Retinal pigment epithelial cell (primary cell): Measurements from ENCODE around the gene STAMBPL1.
"Not testable (repeated sequence)": the region's sequence is repeated elsewhere in the genome, so short reads cannot be mapped to it uniquely, and the experiment has no call there.

ENCODE experiments used
- DNase-seq: peaks from one replicate; pipeline ENCODE4 v3.0.0-alpha.2; 2010; ENCODE audit warnings: low read depth
- H3K4me3 ChIP-seq: 2 replicates; pipeline ENCODE4 v1.5.1; 2011; ENCODE audit warnings: mild to moderate bottlenecking, low read length, control low read depth, moderate library complexity
- TF ChIP-seq, protein P1 (sequence below): conservative IDR thresholded peaks from 2 replicates; pipeline ENCODE4 v1.5.1; 2011; ENCODE audit warnings: low read depth, low read length, control low read depth, inconsistent platforms

Gene STAMBPL1

DNA sequence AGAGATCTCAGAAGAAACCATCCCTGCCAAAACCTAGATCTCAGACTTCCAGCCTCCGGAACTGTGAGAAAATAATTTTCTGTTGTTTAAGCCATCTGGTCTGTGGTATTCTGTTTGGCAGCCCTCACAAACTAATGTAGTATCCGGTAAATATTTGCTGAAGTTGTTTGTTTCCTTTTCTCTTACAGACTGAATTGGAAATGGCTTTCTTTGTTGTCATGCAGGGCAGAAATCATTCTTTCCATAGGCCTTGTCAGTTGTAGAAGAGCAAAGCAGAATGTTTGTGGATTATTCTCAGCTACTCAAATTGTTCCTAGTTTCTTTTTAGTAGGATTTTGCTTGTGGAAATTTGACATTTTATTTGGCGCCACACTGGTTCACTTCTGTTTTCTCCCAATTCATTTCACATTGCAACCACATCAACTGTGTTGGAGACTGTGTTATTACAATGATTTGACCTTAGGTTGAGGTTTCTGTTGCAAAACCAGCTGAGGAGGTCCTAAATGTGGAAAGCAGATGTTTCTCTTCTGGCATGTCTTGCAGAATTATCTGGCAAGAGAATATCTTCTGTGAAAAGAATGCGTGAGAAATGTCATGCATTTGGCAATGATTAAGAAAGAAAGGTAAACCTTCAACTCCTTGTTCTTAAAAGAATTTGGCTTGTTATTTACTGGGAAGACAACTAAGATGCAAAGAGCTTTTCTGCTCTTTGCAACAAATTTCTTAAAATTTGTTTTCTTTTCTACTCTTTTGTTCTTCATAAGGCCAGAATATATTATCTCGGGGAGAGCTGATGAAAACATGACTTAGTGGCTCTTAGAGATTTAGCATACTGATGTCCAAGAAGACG, 46.7 kb downstream of the STAMBPL1 start:
- no peak overlapping the region for H3K4me3 ChIP-seq
- no peak for DNase-seq
- TF ChIP-seq, protein P1, sequence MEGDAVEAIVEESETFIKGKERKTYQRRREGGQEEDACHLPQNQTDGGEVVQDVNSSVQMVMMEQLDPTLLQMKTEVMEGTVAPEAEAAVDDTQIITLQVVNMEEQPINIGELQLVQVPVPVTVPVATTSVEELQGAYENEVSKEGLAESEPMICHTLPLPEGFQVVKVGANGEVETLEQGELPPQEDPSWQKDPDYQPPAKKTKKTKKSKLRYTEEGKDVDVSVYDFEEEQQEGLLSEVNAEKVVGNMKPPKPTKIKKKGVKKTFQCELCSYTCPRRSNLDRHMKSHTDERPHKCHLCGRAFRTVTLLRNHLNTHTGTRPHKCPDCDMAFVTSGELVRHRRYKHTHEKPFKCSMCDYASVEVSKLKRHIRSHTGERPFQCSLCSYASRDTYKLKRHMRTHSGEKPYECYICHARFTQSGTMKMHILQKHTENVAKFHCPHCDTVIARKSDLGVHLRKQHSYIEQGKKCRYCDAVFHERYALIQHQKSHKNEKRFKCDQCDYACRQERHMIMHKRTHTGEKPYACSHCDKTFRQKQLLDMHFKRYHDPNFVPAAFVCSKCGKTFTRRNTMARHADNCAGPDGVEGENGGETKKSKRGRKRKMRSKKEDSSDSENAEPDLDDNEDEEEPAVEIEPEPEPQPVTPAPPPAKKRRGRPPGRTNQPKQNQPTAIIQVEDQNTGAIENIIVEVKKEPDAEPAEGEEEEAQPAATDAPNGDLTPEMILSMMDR, result no peak

DNA sequence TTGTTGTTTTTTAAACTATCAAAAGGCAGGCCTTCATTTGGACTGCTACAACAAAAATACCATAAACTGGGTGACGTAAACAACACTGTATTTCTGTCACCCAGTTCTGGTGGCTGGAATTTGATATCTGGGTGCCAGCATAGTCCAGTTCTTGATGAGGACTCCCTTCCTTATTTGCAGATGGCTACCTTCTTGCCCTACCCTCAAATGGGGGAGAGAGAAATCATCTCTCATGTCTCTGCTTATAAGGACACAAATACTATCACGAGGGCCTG, 47.3 kb downstream of the STAMBPL1 start:
- TF ChIP-seq, protein P1, result no peak
- DNase-seq, result no peak
- no peak overlapping the region for H3K4me3 ChIP-seq

DNA sequence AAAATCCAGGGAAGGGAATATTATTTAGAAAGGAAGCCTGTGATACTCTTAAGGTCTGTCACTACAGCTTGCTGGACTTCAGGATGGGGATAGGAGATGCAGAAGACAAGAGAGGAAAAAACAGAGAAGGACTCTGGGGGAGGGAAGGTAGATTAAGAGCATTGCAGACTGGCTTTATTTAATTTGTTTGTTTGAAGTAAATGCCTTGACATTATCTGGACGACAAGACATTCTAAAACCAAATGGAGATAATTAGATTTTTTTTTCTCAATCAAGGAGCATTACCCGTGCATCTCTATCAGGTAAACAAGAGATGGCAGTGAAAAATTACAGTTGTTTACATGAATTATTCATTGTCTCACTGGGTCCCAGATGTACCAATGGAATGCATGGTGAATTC, 48.2 kb downstream of the STAMBPL1 start:
- H3K4me3 ChIP-seq, result no peak overlapping the region
- TF ChIP-seq, protein P1, result no peak
- no peak for DNase-seq

DNA sequence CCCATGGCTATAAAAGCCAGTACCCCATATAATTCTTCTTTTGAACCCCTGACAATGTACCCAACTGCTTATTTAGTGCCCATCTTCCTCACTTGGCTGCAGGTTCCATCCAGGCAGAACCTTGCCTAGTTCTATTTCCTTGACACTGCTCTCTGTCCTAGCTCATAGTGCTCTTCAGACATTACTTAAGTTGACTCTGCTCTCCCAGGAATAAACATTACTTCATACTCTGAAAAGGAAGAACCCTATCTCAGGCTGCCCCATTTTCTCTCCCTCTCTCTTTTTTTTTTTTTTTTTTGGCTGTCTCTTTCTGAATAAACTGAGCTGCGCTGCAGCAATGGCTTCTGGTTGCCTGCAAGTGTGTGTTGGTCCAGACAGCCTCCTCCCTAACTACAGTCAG, 51.5 kb downstream of the STAMBPL1 start:
- TF ChIP-seq, protein P1, result no peak
- no peak overlapping the region for H3K4me3 ChIP-seq
- no peak for DNase-seq

DNA sequence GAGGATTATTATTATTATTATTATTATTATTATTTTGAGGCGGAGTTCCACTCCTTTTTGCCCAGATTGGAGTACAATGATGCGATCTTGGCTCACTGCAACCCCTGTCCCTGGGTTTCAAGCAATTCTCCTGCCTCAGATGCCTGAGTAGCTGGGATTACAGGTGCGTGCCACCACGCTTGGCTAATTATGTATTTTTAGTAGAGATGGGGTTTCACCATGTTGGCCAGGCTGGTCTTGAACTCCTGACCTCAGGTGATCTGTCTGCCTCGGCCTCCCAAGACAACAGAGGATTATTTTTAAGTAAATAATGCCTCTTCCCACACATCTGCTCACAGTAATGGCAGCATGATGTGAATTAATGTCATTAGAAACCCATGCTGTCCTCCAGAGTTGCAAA, 52.0 kb downstream of the STAMBPL1 start:
- H3K4me3 ChIP-seq, DNase-seq: not testable (repeated sequence)

DNA sequence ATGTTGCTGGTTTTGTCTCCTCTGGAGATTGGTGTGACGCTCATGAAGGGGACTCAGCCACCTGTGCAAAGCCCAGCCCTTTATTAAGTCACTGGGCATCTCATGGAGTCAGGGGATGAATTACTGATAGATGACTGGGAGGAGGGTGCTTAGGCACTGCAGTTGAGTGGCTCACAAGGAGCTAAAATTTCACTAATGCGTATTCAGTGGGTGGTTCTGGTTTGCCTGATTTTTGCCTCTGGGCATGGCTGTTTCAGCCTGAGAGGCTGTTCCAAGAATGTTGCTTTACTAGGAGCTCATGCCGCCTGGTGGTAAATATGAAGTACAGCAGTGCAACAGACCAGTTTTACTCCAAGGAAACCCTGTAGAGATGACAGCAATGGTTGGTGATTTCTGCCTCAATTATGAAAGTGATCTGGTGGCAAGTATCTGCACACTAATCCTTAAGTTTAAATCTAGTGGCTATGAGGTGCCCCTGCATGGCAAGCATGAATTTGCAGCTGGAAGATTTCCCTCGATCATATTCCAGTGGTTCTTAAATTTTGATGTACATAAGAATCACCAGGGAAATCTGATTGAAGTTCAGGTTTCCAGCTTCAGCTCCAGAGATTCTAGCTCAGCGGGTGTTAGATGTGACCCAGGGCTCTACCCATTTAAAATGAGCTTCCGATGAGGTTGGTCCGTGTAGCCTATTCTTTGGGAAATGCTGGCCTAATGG, 52.7 kb downstream of the STAMBPL1 start:
- DNase-seq, result no peak
- TF ChIP-seq, protein P1, result peak; percentile 93
- H3K4me3 ChIP-seq, result no peak overlapping the region

DNA sequence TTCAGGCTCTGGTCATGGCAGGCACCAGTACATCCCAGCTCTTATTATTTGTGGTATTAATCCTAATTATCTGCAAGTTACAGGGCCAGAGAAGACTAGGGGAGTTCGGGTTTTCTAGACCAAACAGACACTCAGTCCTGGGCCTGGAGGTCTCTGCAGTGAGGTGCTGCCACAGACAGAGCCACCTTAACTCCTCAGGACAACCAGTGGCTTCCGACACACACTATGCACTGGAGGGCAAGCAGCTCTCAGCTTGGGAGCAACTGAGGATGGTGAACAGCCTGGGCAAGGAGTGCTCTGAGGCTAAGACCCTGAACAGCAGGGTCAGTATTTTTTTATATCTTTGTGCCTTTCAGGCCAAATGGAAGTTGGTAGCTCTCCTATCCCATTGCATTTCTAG, 53.5 kb downstream of the STAMBPL1 start:
- H3K4me3 ChIP-seq, result no peak overlapping the region
- DNase-seq, result no peak
- TF ChIP-seq, protein P1, result no peak
